ENCODE data around the gene IL31RA. TPM values are rescaled to one million over a fixed set of nuclear protein-coding genes. Genes with fewer than 3 reads are reported as not detected.

Gene IL31RA
- polyA plus RNA-seq, 2 of the 4 experiments (the other 2 are of a cell fraction), result 0.94 to 2.0 TPM

DNA sequence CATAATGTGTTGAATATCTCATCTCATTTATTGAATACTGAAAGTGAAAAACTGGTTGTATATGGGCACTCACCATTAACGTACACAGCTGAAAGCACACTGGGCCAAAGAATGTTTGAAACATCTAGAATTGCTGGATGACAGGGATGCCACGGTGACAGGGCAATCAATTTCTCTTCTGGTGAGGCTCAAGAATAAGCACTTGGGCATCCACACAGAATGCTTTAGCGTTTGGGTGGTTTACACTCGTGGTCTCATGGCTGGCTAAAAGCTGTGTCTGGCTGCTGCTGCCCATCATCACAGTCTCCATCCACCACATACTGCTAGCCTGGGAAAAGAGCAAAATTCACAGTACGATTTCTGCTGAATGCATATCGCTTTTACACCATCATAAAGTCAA lies 30.7 kb upstream of the IL31RA start:
- Histone ChIP-seq H3K4me1 (peaks cover 27% of the 10 kb centered on the region), H3K9me3 (no peaks in the 10 kb centered on the region), H3K27ac (no peak overlapping the region), H3K4me3 (no peak overlapping the region), H3K4me2 (no peak overlapping the region)
- FAIRE-seq, result no peak
- POLR2A ChIA-PET, result no interaction called here
- TF ChIP-seq POLR2A (IDR thresholded peaks at IDR 0.05; ENCODE audit: low read length) (no peak), RARB (CRISPR knock-in tag; IDR thresholded peaks at IDR 0.05) (no peak), NPAS2 (CRISPR knock-in tag; IDR thresholded peaks at IDR 0.05; ENCODE audit: borderline replicate concordance) (no peak), KDM1A (IDR thresholded peaks at IDR 0.05; ENCODE audit: low read depth) (no peak), CHD4 (IDR thresholded peaks at IDR 0.05; ENCODE audit: borderline replicate concordance) (no peak), RCOR1 (IDR thresholded peaks at IDR 0.05; ENCODE audit: low read depth, low read length) (no peak), EP300 (IDR thresholded peaks at IDR 0.05) (no peak), POLR2AphosphoS2 (conservative IDR thresholded peaks at IDR 0.05; ENCODE audit: low read length) (no peak), FOXS1 (CRISPR knock-in tag; IDR thresholded peaks at IDR 0.05) (no peak), ZSCAN20 (CRISPR knock-in tag; IDR thresholded peaks at IDR 0.05) (no peak), CHD2 (IDR thresholded peaks at IDR 0.05; ENCODE audit: low read length, partially characterized antibody) (no peak), TFCP2L1 (CRISPR knock-in tag; IDR thresholded peaks at IDR 0.05) (no peak), EHMT2 (IDR thresholded peaks at IDR 0.05; ENCODE audit: low read depth) (no peak), HEYL (CRISPR knock-in tag; IDR thresholded peaks at IDR 0.05) (no peak)
- TF ChIP-seq, protein P1, sequence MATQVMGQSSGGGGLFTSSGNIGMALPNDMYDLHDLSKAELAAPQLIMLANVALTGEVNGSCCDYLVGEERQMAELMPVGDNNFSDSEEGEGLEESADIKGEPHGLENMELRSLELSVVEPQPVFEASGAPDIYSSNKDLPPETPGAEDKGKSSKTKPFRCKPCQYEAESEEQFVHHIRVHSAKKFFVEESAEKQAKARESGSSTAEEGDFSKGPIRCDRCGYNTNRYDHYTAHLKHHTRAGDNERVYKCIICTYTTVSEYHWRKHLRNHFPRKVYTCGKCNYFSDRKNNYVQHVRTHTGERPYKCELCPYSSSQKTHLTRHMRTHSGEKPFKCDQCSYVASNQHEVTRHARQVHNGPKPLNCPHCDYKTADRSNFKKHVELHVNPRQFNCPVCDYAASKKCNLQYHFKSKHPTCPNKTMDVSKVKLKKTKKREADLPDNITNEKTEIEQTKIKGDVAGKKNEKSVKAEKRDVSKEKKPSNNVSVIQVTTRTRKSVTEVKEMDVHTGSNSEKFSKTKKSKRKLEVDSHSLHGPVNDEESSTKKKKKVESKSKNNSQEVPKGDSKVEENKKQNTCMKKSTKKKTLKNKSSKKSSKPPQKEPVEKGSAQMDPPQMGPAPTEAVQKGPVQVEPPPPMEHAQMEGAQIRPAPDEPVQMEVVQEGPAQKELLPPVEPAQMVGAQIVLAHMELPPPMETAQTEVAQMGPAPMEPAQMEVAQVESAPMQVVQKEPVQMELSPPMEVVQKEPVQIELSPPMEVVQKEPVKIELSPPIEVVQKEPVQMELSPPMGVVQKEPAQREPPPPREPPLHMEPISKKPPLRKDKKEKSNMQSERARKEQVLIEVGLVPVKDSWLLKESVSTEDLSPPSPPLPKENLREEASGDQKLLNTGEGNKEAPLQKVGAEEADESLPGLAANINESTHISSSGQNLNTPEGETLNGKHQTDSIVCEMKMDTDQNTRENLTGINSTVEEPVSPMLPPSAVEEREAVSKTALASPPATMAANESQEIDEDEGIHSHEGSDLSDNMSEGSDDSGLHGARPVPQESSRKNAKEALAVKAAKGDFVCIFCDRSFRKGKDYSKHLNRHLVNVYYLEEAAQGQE (IDR thresholded peaks at IDR 0.05), result no peak
- TF ChIP-seq, protein P2, sequence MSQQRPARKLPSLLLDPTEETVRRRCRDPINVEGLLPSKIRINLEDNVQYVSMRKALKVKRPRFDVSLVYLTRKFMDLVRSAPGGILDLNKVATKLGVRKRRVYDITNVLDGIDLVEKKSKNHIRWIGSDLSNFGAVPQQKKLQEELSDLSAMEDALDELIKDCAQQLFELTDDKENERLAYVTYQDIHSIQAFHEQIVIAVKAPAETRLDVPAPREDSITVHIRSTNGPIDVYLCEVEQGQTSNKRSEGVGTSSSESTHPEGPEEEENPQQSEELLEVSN (IDR thresholded peaks at IDR 0.05; ENCODE audit: borderline replicate concordance, low read depth), result no peak
- TF ChIP-seq, protein P3, sequence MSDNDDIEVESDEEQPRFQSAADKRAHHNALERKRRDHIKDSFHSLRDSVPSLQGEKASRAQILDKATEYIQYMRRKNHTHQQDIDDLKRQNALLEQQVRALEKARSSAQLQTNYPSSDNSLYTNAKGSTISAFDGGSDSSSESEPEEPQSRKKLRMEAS (IDR thresholded peaks at IDR 0.05), result no peak
- TF ChIP-seq, protein P4, sequence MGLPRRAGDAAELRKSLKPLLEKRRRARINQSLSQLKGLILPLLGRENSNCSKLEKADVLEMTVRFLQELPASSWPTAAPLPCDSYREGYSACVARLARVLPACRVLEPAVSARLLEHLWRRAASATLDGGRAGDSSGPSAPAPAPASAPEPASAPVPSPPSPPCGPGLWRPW (IDR thresholded peaks at IDR 0.05), result no peak
- TF ChIP-seq, protein P5, sequence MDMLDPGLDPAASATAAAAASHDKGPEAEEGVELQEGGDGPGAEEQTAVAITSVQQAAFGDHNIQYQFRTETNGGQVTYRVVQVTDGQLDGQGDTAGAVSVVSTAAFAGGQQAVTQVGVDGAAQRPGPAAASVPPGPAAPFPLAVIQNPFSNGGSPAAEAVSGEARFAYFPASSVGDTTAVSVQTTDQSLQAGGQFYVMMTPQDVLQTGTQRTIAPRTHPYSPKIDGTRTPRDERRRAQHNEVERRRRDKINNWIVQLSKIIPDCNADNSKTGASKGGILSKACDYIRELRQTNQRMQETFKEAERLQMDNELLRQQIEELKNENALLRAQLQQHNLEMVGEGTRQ (IDR thresholded peaks at IDR 0.05), result no peak
- CTCF ChIA-PET, result interaction anchor here (0.6 to 1.1 kb wide), 3 partner anchors 10 to 381 kb away, joined by 3 to 4 read pairs (median 3); no protein-coding TSS in a partner anchor
- WGBS (ENCODE audit: missing lambda C conversion rate), result 92% methylated on average over 6 of the region's 6 CpGs
- no peak for ATAC-seq
- DNase-seq (ENCODE audit: low read depth in 1 of 2, low spot score in 1 of 2), result no peak

DNA sequence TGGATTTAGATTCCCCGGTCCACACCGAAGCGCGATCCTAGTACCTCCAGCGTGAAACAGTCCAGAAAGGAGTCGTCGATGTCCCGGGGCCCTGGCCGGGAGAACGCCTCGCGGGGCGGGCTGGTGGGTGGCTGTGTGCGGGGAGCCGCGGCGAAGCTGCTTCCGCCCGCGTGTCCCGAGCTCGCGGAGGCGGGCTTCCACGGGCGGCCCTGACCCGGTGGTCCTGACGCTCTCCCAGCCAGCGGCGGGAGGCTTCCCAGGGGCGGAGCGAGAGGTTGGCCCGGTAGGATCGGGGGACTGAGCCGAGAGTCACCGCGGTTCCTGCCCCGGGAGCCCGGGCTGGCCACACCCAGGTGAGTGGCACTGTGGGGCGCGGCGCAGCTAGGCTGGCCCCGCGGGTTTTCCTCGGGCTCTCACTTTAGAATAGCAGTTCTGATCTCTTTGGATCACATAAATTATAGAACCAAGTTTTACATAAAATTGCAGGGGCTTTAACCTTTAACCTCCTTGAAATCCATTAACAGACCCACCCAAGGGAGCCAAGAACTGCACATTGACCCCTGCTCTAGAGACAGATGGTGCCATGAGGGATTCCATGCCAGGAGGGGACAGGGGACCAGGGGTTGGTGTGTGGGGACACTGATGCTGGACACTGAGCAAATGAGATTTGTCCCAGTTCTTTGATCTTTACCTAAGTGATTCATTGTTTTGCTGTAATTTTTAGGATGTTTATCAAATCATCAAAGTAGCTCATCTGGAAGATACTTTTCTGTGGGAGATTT lies 29.2 kb upstream of the IL31RA start:
- peak overlapping the region; percentile 46 for H3K4me3 ChIP-seq
- FAIRE-seq, result no peak

More for the DNA sequence above, 29.2 kb upstream of the IL31RA start:
- Histone ChIP-seq H3K4me2 (peak overlapping the region; percentile 80), H3K9me3 (no peaks in the 10 kb centered on the region), H3K27ac (peak overlapping the region; percentile 69 to 89), H3K4me1 (peaks cover 16% of the 10 kb centered on the region)
- ATAC-seq (peak; percentile 92 to 96; a peak in 5 of 6 replicates), DNase-seq (ENCODE audit: low read depth in 1 of 2, low spot score in 1 of 2) (peak; percentile 11 to 49)
- ChIA-PET CTCF (interaction anchor here (0.8 to 1.2 kb wide), 2 partner anchors 16 to 92 kb away, joined by 3 read pairs; no protein-coding TSS in a partner anchor), POLR2A (no interaction called here)
- WGBS (ENCODE audit: missing lambda C conversion rate), result 38% methylated on average over 14 of the region's 45 CpGs
- no peak for TF ChIP-seq CBX2 (IDR thresholded peaks at IDR 0.05; ENCODE audit: borderline replicate concordance, low read depth)
- no peak for TF ChIP-seq HOXB5 (CRISPR knock-in tag; IDR thresholded peaks at IDR 0.05)
- TF ChIP-seq SREBF2 (IDR thresholded peaks at IDR 0.05), result no peak
- TF ChIP-seq RCOR1 (IDR thresholded peaks at IDR 0.05; ENCODE audit: low read depth, low read length), result no peak
- TF ChIP-seq, protein P6, sequence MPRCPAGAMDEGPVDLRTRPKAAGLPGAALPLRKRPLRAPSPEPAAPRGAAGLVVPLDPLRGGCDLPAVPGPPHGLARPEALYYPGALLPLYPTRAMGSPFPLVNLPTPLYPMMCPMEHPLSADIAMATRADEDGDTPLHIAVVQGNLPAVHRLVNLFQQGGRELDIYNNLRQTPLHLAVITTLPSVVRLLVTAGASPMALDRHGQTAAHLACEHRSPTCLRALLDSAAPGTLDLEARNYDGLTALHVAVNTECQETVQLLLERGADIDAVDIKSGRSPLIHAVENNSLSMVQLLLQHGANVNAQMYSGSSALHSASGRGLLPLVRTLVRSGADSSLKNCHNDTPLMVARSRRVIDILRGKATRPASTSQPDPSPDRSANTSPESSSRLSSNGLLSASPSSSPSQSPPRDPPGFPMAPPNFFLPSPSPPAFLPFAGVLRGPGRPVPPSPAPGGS (IDR thresholded peaks at IDR 0.05), result no peak
- no peak for TF ChIP-seq ZC3H11A (IDR thresholded peaks at IDR 0.05)
- TF ChIP-seq, protein P2 (IDR thresholded peaks at IDR 0.05; ENCODE audit: borderline replicate concordance, low read depth), result peak; percentile 69
- TF ChIP-seq HDAC2 (IDR thresholded peaks at IDR 0.05), result no peak
- TF ChIP-seq, protein P3 (IDR thresholded peaks at IDR 0.05), result peak; percentile 55; the same call in 1 of the 2 replicates
- TF ChIP-seq CHD2 (IDR thresholded peaks at IDR 0.05; ENCODE audit: low read length, partially characterized antibody), result no peak
- TF ChIP-seq NPAS2 (CRISPR knock-in tag; IDR thresholded peaks at IDR 0.05; ENCODE audit: borderline replicate concordance), result no peak
- TF ChIP-seq ZFP36 (IDR thresholded peaks at IDR 0.05; ENCODE audit: borderline replicate concordance, partially characterized antibody), result no peak
- TF ChIP-seq, protein P7, sequence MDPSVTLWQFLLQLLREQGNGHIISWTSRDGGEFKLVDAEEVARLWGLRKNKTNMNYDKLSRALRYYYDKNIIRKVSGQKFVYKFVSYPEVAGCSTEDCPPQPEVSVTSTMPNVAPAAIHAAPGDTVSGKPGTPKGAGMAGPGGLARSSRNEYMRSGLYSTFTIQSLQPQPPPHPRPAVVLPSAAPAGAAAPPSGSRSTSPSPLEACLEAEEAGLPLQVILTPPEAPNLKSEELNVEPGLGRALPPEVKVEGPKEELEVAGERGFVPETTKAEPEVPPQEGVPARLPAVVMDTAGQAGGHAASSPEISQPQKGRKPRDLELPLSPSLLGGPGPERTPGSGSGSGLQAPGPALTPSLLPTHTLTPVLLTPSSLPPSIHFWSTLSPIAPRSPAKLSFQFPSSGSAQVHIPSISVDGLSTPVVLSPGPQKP (IDR thresholded peaks at IDR 0.05; ENCODE audit: low read depth, low read length), result no peak
- no peak for TF ChIP-seq HEYL (CRISPR knock-in tag; IDR thresholded peaks at IDR 0.05)

Data from A549 (cell line).